ENCODE data around the gene MTG2. TPM values are rescaled to one million over a fixed set of nuclear protein-coding genes. Genes with fewer than 3 reads are reported as not detected.

The MTG2 gene
- total and polyA plus RNA-seq, 7 donors: 25.0 to 56.5 (median 40.4) TPM

DNA sequence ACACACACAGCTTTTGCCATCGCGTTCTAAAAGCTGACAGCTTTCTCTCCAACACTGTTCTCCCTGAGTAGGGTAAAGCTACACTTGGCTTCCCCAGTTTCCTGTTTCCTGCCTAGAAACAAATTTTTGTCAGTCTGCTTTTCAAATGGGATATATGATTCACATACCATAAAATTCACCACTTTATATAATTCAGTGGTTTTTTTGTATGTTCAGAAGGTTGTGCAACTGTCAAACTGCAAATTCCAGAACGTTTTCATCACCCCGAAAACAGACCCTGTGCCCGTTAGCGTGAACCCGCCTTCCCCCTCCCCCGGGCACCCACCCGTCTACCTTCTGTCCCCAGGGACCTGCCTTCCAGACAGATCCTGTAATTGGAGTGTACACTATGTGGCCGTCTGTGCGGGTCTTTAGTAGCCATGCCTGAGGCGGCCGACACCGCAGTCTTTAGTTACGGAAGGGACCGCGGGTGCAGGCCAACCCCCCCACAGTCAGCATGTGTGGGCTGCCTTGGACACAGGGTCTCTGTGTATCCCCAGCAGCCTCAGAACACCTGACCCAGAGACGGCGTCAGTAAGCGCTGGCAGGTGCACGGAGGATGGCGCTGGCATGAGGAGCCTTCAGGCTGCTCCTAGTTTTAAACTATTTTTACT, 20.7 kb downstream of the MTG2 start:
- TF ChIP-seq, protein P1, sequence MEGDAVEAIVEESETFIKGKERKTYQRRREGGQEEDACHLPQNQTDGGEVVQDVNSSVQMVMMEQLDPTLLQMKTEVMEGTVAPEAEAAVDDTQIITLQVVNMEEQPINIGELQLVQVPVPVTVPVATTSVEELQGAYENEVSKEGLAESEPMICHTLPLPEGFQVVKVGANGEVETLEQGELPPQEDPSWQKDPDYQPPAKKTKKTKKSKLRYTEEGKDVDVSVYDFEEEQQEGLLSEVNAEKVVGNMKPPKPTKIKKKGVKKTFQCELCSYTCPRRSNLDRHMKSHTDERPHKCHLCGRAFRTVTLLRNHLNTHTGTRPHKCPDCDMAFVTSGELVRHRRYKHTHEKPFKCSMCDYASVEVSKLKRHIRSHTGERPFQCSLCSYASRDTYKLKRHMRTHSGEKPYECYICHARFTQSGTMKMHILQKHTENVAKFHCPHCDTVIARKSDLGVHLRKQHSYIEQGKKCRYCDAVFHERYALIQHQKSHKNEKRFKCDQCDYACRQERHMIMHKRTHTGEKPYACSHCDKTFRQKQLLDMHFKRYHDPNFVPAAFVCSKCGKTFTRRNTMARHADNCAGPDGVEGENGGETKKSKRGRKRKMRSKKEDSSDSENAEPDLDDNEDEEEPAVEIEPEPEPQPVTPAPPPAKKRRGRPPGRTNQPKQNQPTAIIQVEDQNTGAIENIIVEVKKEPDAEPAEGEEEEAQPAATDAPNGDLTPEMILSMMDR (IDR thresholded peaks at IDR 0.05): no peak
- no peaks in the 10 kb centered on the region for H3K27me3 ChIP-seq (ENCODE audit: insufficient read depth in 3 of 3, low read length in 2 of 3)
- H3K4me1 ChIP-seq: peaks cover under 1% of the 10 kb centered on the region
- WGBS, 3 donors: 76 to 80% (median 78%) methylated on average over 22 of the region's 22 CpGs
- H3K4me3 ChIP-seq: no peak overlapping the region
- intact Hi-C loops (cut with DNase I): no loop called here
- H3K36me3 ChIP-seq (ENCODE audit: insufficient read depth in 1 of 2, low read depth in 1 of 2): peaks cover 3 to 53% of the 10 kb centered on the region in 2 donors
- peak in 1 of 2 donors; percentile 39 for DNase-seq
- ATAC-seq: no peak
- no peak overlapping the region for H3K27ac ChIP-seq
- no peaks in the 10 kb centered on the region for H3K9me3 ChIP-seq

DNA sequence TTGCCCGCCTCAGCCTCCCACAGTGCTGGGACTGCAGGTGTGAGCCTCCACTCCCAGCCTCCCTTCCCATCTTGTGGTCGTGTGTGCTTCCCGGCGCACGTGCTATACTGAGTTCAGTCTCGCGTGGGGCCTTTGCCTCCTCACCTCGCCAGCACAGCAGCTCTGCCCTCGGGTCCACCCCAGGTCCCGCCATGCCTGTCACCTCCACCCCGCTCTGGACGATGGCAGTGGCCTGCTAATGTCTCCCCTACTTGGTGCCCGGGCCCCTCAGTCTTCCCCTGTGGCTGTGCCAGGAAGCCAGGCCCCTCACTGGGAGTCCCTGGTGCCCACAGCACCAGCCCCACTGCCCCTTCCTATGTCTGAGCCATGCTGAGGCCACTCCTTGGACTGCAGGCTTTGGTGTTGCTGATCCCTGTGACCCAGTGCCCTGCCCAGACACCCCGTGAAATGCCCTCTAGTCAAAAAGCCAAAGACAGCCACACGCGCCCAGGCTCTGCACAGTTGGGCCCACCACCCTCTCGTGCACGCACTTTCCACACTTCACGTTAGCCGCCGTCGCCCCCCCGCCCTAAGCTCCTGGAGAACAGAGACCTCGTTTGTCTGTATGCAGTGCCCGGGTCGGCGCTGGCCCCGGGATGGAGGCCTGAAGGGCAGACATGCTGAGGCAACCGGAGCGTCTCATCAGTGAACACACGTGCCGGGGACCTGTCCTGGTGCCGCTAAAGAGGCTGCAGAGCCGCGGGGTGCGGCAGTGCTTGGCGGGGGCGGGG, 23.0 kb downstream of the MTG2 start:
- intact Hi-C loops (cut with DNase I): no loop called here
- Histone ChIP-seq H3K36me3 (ENCODE audit: insufficient read depth in 1 of 2, low read depth in 1 of 2) (peaks cover 0 to 32% of the 10 kb centered on the region in 2 donors), H3K9me3 (no peaks in the 10 kb centered on the region), H3K27me3 (ENCODE audit: insufficient read depth in 3 of 3, low read length in 2 of 3) (peaks cover 0 to 8% (median 3%) of the 10 kb centered on the region in 3 donors), H3K27ac (no peak overlapping the region), H3K4me1 (peaks cover 12% of the 10 kb centered on the region), H3K4me3 (no peak overlapping the region)
- no peak for ATAC-seq
- TF ChIP-seq, protein P1 (IDR thresholded peaks at IDR 0.05): no peak
- peak in 1 of 2 donors; percentile 47 for DNase-seq
- 91 to 92% (median 91%) methylated on average over 38 of the region's 38 CpGs for WGBS, 3 donors

DNA sequence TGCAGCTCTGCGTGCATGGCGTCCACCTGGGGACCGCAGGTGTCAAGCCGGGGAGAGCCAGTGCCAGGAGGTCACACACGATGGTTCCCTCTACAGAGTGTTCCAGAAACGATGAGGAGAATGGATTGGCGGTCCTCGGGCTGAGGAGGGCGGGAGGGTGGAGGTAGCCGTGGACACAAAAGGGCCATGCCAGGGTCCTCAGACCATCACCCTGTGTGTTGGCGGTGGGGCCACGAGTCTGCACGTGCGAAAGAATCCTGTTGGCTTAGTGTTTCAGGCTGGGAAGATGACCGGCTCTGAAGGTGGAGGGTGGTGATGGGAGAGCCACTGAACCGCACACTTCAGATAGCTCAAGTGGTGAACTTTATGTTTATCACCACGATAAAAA, 23.6 kb downstream of the MTG2 start:
- ATAC-seq (no peak), DNase-seq (no peak)
- Histone ChIP-seq H3K4me1 (peaks cover 12% of the 10 kb centered on the region), H3K36me3 (ENCODE audit: insufficient read depth in 1 of 2, low read depth in 1 of 2) (peaks cover 0 to 26% of the 10 kb centered on the region in 2 donors), H3K27me3 (ENCODE audit: insufficient read depth in 3 of 3, low read length in 2 of 3) (peaks cover 0 to 10% (median 5%) of the 10 kb centered on the region in 3 donors), H3K27ac (no peak overlapping the region), H3K9me3 (no peaks in the 10 kb centered on the region), H3K4me3 (no peak overlapping the region)
- TF ChIP-seq, protein P1 (IDR thresholded peaks at IDR 0.05): no peak
- intact Hi-C loops (cut with DNase I): no loop called here
- WGBS, 3 donors: 85 to 87% (median 86%) methylated on average over 17 of the region's 17 CpGs

DNA sequence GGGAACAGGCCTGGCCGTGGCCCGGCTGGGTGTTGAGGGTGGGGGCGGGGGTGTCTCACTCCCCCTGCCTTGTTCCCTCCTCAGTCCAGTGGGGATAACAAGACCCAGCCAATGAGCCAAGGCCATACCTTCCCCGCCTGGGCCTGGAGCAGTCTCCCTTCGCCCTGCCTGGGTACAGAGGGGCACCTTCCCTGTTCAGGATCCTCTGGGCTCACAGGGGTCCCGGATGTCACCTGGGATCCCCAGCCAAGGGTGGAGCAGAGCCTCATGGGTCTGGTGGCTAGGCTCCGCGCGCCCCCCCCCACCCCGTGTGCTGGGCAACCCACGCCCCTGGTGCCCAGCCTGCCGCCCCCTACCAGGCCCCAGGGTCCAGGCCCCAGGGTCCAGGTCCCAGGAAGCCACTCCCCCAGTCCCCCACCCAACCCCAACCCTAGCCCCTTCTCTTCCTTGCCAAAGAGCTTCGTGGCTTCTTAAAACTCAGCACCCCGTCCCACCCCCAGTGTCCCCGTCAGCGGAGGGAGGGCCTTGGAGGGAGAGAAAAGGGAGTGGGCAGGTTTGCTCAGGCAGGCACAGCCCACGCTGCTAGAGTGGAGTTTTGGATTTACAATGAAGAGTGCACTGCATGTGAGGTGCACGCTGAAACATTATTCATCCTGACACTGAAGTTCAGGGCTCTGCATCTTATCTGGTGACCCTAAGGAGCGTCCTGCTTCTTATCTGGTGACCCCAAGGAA, 25.4 kb downstream of the MTG2 start:
- Histone ChIP-seq H3K36me3 (ENCODE audit: insufficient read depth in 1 of 2, low read depth in 1 of 2) (peaks cover 0 to 8% of the 10 kb centered on the region in 2 donors), H3K27me3 (ENCODE audit: insufficient read depth in 3 of 3, low read length in 2 of 3) (peaks cover 0 to 21% (median 9%) of the 10 kb centered on the region in 3 donors), H3K4me1 (peaks cover 12% of the 10 kb centered on the region), H3K27ac (no peak overlapping the region), H3K4me3 (no peak overlapping the region), H3K9me3 (no peaks in the 10 kb centered on the region)
- 71 to 76% (median 73%) methylated on average over 19 of the region's 19 CpGs for WGBS, 3 donors
- intact Hi-C loops (cut with DNase I): no loop called here
- DNase-seq: no peak
- no peak for ATAC-seq
- TF ChIP-seq, protein P1 (IDR thresholded peaks at IDR 0.05): no peak

Measured in psoas muscle (tissue), 8 donors.